Measurements from ENCODE around the gene DNAJC1. TPM values are rescaled to one million over a fixed set of nuclear protein-coding genes. Genes with fewer than 3 reads are reported as not detected.
"Not testable (repeated sequence)": the region's sequence is repeated elsewhere in the genome, so short reads cannot be mapped to it uniquely, and the experiment has no call there.

Gene DNAJC1
- total RNA-seq, 1 experiment from 2014 or later, result 13.2 TPM

DNA sequence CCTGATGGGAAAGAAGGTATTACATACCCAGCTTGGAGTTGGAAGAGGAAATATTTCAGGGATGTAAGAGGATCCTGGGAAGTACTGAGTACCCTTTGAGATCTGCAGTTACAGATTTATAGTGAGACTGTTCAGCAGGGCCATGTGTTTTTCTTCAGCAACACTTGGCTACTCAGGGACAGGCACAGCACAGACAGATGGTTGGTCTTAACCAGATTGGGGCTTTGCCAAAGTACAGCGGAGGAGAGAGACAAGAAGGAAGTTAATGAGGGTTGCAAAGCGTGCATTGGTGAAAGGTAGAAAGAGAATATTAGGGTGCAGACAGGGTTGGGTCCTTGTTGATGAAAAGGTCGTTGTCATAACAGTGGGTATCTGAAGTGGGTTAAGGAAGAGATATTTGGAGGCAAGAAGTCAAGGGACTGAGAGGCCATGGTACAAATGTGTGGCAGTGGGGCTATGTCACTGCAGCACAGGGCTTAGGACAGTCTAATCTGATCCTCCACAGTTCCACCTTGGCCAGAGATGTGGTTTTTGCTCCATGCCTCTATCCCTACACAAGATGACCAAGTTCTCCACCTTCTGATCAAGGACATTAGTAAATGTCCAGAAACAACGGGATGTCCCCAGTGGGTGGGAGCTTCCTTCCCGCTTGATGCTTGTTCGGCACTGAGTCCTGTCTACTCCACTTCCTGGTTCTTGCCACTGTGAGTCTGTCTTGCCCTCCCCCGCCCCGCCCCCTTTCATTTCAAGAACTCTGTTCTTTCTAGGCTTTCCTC is 18.9 kb upstream of the DNAJC1 start:
- DNase-seq (ENCODE audit: low spot score), result no peak
- Mint-ChIP-seq H3K36me3 (no peaks in the 10 kb centered on the region), H3K27ac (no peak overlapping the region), H3K4me1 (no peaks in the 10 kb centered on the region; the same call in 1 of the 2 replicates), H3K9me3 (peaks cover 41% of the 10 kb centered on the region), H3K27me3 (ENCODE audit: low read depth) (no peaks in the 10 kb centered on the region), H3K4me3 (no peak overlapping the region)
- CTCF ChIA-PET, result no interaction called here
- POLR2A ChIA-PET, result no interaction called here
- peak; percentile 34; the same call in 1 of the 2 replicates for ATAC-seq
- TF ChIP-seq, protein P1, sequence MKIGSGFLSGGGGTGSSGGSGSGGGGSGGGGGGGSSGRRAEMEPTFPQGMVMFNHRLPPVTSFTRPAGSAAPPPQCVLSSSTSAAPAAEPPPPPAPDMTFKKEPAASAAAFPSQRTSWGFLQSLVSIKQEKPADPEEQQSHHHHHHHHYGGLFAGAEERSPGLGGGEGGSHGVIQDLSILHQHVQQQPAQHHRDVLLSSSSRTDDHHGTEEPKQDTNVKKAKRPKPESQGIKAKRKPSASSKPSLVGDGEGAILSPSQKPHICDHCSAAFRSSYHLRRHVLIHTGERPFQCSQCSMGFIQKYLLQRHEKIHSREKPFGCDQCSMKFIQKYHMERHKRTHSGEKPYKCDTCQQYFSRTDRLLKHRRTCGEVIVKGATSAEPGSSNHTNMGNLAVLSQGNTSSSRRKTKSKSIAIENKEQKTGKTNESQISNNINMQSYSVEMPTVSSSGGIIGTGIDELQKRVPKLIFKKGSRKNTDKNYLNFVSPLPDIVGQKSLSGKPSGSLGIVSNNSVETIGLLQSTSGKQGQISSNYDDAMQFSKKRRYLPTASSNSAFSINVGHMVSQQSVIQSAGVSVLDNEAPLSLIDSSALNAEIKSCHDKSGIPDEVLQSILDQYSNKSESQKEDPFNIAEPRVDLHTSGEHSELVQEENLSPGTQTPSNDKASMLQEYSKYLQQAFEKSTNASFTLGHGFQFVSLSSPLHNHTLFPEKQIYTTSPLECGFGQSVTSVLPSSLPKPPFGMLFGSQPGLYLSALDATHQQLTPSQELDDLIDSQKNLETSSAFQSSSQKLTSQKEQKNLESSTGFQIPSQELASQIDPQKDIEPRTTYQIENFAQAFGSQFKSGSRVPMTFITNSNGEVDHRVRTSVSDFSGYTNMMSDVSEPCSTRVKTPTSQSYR (CRISPR knock-in tag; IDR thresholded peaks at IDR 0.05), result no peak
- TF ChIP-seq, protein P2, sequence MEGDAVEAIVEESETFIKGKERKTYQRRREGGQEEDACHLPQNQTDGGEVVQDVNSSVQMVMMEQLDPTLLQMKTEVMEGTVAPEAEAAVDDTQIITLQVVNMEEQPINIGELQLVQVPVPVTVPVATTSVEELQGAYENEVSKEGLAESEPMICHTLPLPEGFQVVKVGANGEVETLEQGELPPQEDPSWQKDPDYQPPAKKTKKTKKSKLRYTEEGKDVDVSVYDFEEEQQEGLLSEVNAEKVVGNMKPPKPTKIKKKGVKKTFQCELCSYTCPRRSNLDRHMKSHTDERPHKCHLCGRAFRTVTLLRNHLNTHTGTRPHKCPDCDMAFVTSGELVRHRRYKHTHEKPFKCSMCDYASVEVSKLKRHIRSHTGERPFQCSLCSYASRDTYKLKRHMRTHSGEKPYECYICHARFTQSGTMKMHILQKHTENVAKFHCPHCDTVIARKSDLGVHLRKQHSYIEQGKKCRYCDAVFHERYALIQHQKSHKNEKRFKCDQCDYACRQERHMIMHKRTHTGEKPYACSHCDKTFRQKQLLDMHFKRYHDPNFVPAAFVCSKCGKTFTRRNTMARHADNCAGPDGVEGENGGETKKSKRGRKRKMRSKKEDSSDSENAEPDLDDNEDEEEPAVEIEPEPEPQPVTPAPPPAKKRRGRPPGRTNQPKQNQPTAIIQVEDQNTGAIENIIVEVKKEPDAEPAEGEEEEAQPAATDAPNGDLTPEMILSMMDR (IDR thresholded peaks at IDR 0.05), result no peak
- no peak for TF ChIP-seq SMAD3 (CRISPR knock-in tag; IDR thresholded peaks at IDR 0.05; ENCODE audit: borderline replicate concordance)
- TF ChIP-seq, protein P3, sequence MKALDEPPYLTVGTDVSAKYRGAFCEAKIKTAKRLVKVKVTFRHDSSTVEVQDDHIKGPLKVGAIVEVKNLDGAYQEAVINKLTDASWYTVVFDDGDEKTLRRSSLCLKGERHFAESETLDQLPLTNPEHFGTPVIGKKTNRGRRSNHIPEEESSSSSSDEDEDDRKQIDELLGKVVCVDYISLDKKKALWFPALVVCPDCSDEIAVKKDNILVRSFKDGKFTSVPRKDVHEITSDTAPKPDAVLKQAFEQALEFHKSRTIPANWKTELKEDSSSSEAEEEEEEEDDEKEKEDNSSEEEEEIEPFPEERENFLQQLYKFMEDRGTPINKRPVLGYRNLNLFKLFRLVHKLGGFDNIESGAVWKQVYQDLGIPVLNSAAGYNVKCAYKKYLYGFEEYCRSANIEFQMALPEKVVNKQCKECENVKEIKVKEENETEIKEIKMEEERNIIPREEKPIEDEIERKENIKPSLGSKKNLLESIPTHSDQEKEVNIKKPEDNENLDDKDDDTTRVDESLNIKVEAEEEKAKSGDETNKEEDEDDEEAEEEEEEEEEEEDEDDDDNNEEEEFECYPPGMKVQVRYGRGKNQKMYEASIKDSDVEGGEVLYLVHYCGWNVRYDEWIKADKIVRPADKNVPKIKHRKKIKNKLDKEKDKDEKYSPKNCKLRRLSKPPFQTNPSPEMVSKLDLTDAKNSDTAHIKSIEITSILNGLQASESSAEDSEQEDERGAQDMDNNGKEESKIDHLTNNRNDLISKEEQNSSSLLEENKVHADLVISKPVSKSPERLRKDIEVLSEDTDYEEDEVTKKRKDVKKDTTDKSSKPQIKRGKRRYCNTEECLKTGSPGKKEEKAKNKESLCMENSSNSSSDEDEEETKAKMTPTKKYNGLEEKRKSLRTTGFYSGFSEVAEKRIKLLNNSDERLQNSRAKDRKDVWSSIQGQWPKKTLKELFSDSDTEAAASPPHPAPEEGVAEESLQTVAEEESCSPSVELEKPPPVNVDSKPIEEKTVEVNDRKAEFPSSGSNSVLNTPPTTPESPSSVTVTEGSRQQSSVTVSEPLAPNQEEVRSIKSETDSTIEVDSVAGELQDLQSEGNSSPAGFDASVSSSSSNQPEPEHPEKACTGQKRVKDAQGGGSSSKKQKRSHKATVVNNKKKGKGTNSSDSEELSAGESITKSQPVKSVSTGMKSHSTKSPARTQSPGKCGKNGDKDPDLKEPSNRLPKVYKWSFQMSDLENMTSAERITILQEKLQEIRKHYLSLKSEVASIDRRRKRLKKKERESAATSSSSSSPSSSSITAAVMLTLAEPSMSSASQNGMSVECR (CRISPR knock-in tag; IDR thresholded peaks at IDR 0.05; ENCODE audit: borderline replicate concordance), result no peak
- TF ChIP-seq TEAD4 (CRISPR knock-in tag; IDR thresholded peaks at IDR 0.05), result no peak

- CTCF ChIA-PET, H3K27ac Mint-ChIP-seq: not testable (repeated sequence)
Measured at GRCh38 chr10:22021144-22021543, 17.6 kb upstream of the DNAJC1 start.

DNA sequence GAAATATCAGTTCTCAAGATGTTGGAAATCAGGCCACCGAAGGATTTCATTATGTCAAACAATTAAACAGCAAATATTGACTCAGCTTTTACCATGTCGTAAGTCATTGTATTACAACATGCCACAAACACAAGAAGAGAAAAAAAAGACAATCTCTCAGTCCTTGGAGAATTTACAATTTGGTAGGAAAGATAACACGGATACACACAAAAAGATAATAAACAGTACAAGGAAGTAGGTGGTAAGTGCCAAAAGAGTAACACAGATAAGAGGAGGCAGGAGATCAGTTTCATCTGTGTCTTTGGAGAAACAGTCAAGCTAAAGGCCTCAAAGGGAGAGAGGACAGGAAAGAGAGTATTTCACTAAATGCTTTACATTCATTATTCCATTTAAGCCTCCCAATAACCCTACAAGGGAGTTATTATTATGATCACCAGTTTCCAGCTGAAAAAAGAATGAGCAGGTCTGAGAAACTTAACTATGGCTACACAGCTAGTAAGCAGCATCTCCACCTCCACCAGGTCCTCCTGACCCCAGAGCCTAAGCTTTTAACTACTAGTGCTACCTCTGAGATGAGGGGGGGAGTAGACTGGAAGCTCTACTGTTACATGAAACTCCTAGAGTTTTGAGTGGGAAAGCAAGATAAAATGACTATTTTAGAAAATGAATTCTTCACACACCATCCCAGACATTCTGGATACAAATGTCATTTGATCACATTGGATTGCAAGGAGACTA is 13.9 kb upstream of the DNAJC1 start:
- CTCF ChIA-PET, result no interaction called here
- Mint-ChIP-seq H3K27ac (no peak overlapping the region), H3K36me3 (no peaks in the 10 kb centered on the region), H3K4me1 (no peaks in the 10 kb centered on the region), H3K27me3 (ENCODE audit: low read depth) (no peaks in the 10 kb centered on the region), H3K9me3 (peaks cover 8% of the 10 kb centered on the region), H3K4me3 (no peak overlapping the region)
- ATAC-seq, result no peak
- DNase-seq (ENCODE audit: low spot score), result no peak
- POLR2A ChIA-PET, result no interaction called here
- TF ChIP-seq JAZF1 (CRISPR knock-in tag; IDR thresholded peaks at IDR 0.05) (no peak), MXD4 (CRISPR knock-in tag; IDR thresholded peaks at IDR 0.05; ENCODE audit: borderline replicate concordance) (no peak)

More at GRCh38 chr10:22021144-22021543, 17.6 kb upstream of the DNAJC1 start:
- H3K4me3 Mint-ChIP-seq; H3K36me3 Mint-ChIP-seq; H3K27me3 Mint-ChIP-seq (ENCODE audit: low read depth); ATAC-seq; H3K4me1 Mint-ChIP-seq; DNase-seq (ENCODE audit: low spot score); POLR2A ChIA-PET: not testable (repeated sequence)
- H3K9me3 Mint-ChIP-seq, result peaks cover 29% of the 10 kb centered on the region

Data from WTC11 (cell line).